IMR-90 (cell line): Measurements from ENCODE around the gene ROBO1. TPM values are rescaled to one million over a fixed set of nuclear protein-coding genes. Genes with fewer than 3 reads are reported as not detected.

Experiments used
- ATAC-seq: fragments of 200-7000 bp; cut with Tn5 transposase; 2 replicates; pipeline ENCODE4 v1.9.1; 2020; ENCODE audit warnings: low read depth, mild to moderate bottlenecking, moderate library complexity
- BruUV-seq: library from RNA; stranded (reverse); fragments of 400-500 nt; replicated peaks from 2 replicates; lab custom pipeline; 2021; lab: Mats Ljungman, UMichigan
- CTCF ChIA-PET: fragments of 300-600 bp; formaldehyde crosslinking; extraction: SDS; loops from one replicate; lab custom pipeline; 2021; ENCODE audit warnings: antibody characterized with exemption; lab: Yijun Ruan, JAX
- POLR2A ChIA-PET: fragments of 300-600 bp; sonication (Branson Sonifier 250); formaldehyde crosslinking; loops from one replicate; lab custom pipeline; 2022; ENCODE audit warnings: antibody characterized with exemption; ENCODE audit not compliant: unreplicated experiment; lab: Charles Lee
- DNase-seq: peaks from one replicate; pipeline ENCODE4 v3.0.0; 2013
- H2AFZ ChIP-seq: replicated peaks from 2 replicates; pipeline ENCODE3; 2013; ENCODE audit warnings: low read length, mild to moderate bottlenecking; ENCODE audit not compliant: poor library complexity
- H2AK5ac ChIP-seq: 2 replicates; pipeline ENCODE4 v1.6.1; 2013; ENCODE audit warnings: low read depth, low read length, inconsistent platforms
- H2AK9ac ChIP-seq: replicated peaks from 2 replicates; pipeline ENCODE3; 2013; ENCODE audit warnings: mild to moderate bottlenecking, low read depth, low read length, moderate library complexity; ENCODE audit not compliant: poor library complexity
- H2BK120ac ChIP-seq: 2 replicates; pipeline ENCODE4 v1.6.1; 2013; ENCODE audit warnings: low read depth, low read length, inconsistent platforms
- H2BK15ac ChIP-seq: 3 replicates; pipeline ENCODE4 v1.6.1; 2013; ENCODE audit warnings: low read depth, low read length, inconsistent platforms
- H2BK20ac ChIP-seq: 2 replicates; pipeline ENCODE4 v1.6.1; 2013; ENCODE audit warnings: low read depth, mild to moderate bottlenecking, inconsistent platforms, low read length, moderate library complexity
- H2BK5ac ChIP-seq: 2 replicates; pipeline ENCODE4 v1.6.1; 2013; ENCODE audit warnings: mild to moderate bottlenecking, low read depth, low read length, inconsistent platforms; ENCODE audit not compliant: poor library complexity, severe bottlenecking
- H3K14ac ChIP-seq: replicated peaks from 2 replicates; pipeline ENCODE4 v1.6.1; 2013; ENCODE audit warnings: low read depth, low read length, inconsistent platforms
- H3K18ac ChIP-seq: 2 replicates; pipeline ENCODE4 v1.6.1; 2013; ENCODE audit warnings: low read depth, low read length, control low read depth
- H3K23ac ChIP-seq: 2 replicates; pipeline ENCODE4 v1.6.1; 2013; ENCODE audit warnings: low read depth, low read length, inconsistent platforms
- H3K27ac ChIP-seq: 2 replicates; pipeline ENCODE4 v1.5.1; 2013; ENCODE audit warnings: mild to moderate bottlenecking, control low read depth, low read length; ENCODE audit not compliant: insufficient read depth
- H3K27me3 ChIP-seq: 2 replicates; pipeline ENCODE4 v1.6.1; 2013; ENCODE audit warnings: low read length; ENCODE audit not compliant: control insufficient read depth, insufficient read depth
- H3K36me3 ChIP-seq: 2 replicates; pipeline ENCODE4 v1.6.1; 2013; ENCODE audit warnings: low read length, mixed read lengths; ENCODE audit not compliant: control insufficient read depth, insufficient read depth
- H3K4ac ChIP-seq: 2 replicates; pipeline ENCODE4 v1.6.1; 2013; ENCODE audit warnings: low read depth, low read length, inconsistent platforms
- H3K4me1 ChIP-seq: 2 replicates; pipeline ENCODE4 v1.6.1; 2013; ENCODE audit warnings: low read length, mixed read lengths; ENCODE audit not compliant: control insufficient read depth, insufficient read depth
- H3K4me2 ChIP-seq: 2 replicates; pipeline ENCODE4 v1.6.1; 2013; ENCODE audit warnings: low read depth, mild to moderate bottlenecking, control low read depth, low read length, moderate library complexity
- H3K4me3 ChIP-seq: 2 replicates; pipeline ENCODE4 v1.5.1; 2013; ENCODE audit warnings: low read depth, mild to moderate bottlenecking, control low read depth, low read length, moderate library complexity; ENCODE audit not compliant: insufficient read depth
- H3K56ac ChIP-seq: 2 replicates; pipeline ENCODE4 v1.6.1; 2013; ENCODE audit warnings: low read length, inconsistent platforms; ENCODE audit not compliant: insufficient read depth; ENCODE audit errors: extremely low read depth
- H3K79me1 ChIP-seq, 2 experiments: 2 replicates each; pipeline ENCODE4 v1.6.1; 2013; ENCODE audit warnings: low read length in 2 of 2, inconsistent platforms in 1 of 2, low read depth in 1 of 2
- H3K9ac ChIP-seq: 2 replicates; pipeline ENCODE4 v1.6.1; 2013; ENCODE audit warnings: low read depth, low read length, control low read depth
- H3K9me1 ChIP-seq: 2 replicates; pipeline ENCODE4 v1.6.1; 2013; ENCODE audit warnings: low read length, inconsistent platforms; ENCODE audit not compliant: insufficient read depth
- H3K9me3 ChIP-seq: 2 replicates; pipeline ENCODE4 v1.6.1; 2013; ENCODE audit warnings: low read length; ENCODE audit not compliant: control insufficient read depth, insufficient read depth
- H4K20me1 ChIP-seq: 2 replicates; pipeline ENCODE4 v1.6.1; 2013; ENCODE audit warnings: low read length, inconsistent platforms; ENCODE audit not compliant: insufficient read depth
- H4K5ac ChIP-seq: 2 replicates; pipeline ENCODE4 v1.6.1; 2013; ENCODE audit warnings: mild to moderate bottlenecking, low read depth, low read length, control low read depth
- H4K8ac ChIP-seq, 2 experiments: 2 replicates each; pipeline ENCODE4 v1.6.1; 2013; ENCODE audit warnings: low read depth in 2 of 2, low read length in 2 of 2, control low read depth in 1 of 2, inconsistent platforms in 1 of 2
- H4K91ac ChIP-seq: 2 replicates; pipeline ENCODE4 v1.6.1; 2013; ENCODE audit warnings: low read depth, low read length, inconsistent platforms; ENCODE audit not compliant: insufficient read depth
- NFE2L2 ChIP-seq: fragments of 150-350 bp; IDR thresholded peaks from 2 replicates; pipeline ENCODE4 v1.6.1; 2016; ENCODE audit warnings: low read depth, mild to moderate bottlenecking, low read length
- dilution Hi-C: fragments of 300-500 bp; cut with HindIII; formaldehyde crosslinking; loops from one replicate; pipeline ENCODE4 v1.14.3; 2018; ENCODE audit warnings: low sequenced_read_pairs; ENCODE audit not compliant: unreplicated experiment
- in situ Hi-C: fragments of 300-500 bp; cut with MboI; formaldehyde crosslinking; loops from 3 replicates; pipeline ENCODE4 v1.14.3; 2019; ENCODE audit warnings: low sequenced_read_pairs, inconsistent platforms, mixed read lengths
- intact Hi-C: fragments of 100-400 bp; cut with micrococcal nuclease; formaldehyde crosslinking; loops from 2 replicates; pipeline ENCODE4 v1.10.0; 2022
- polyA plus RNA-seq, 3 experiments: library from polyadenylated mRNA; depleted of rRNA; stranded (reverse); fragments of >200 nt; gene quantifications; 2 replicates each; pipeline ENCODE4 v1.2.3, GENCODE V29; 2012; ENCODE audit warnings: low replicate concordance in 1 of 3
- total RNA-seq: library from RNA; depleted of rRNA; stranded (reverse); fragments of >200 nt; gene quantifications from 2 replicates; pipeline ENCODE4 v1.2.3, GENCODE V29; 2012
- TF ChIP-seq, protein P1 (sequence below): conservative IDR thresholded peaks from 2 replicates; pipeline ENCODE4 v1.5.1; 2012; ENCODE audit warnings: mild to moderate bottlenecking, low read depth, low read length, improper control_type of control experiment

The ROBO1 gene
- total and polyA plus RNA-seq, 2 of the 4 experiments (the other 2 are of a cell fraction): 24.1 to 53.9 TPM

DNA sequence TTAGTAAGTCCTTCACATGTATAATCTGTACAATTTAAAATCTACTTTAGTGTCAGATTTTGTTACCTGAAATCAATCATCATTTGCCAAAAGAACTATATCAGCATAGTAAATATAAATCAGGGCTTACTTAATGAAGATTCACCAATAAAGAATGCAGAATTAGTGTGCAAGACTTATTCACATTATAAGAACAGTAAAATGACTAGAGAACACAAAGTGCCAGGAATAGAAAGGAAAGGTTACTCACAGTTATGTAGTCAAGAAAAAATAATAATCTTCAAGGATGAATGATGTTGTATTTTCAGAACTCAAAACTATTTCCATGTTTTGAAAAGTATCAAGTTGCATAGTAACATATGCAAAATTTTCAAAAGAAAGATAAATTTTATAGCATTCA lies 891.9 kb downstream of the ROBO1 start:
- H3K4ac ChIP-seq: no peak overlapping the region
- H3K27ac ChIP-seq: no peak overlapping the region
- dilution Hi-C loops: no loop called here
- no peak overlapping the region for H4K91ac ChIP-seq
- no peak overlapping the region; a peak in 1 of 4 replicates for H4K8ac ChIP-seq
- no peak overlapping the region for H4K5ac ChIP-seq
- H2AK5ac ChIP-seq: no peak overlapping the region
- H3K4me3 ChIP-seq: no peak overlapping the region
- no peaks in the 10 kb centered on the region for H3K36me3 ChIP-seq
- no peak overlapping the region for H2BK5ac ChIP-seq
- no peaks in the 10 kb centered on the region; the same call in 1 of the 2 replicates for H3K9me1 ChIP-seq
- BruUV-seq: no TSS peak
- no peak overlapping the region for H3K18ac ChIP-seq
- POLR2A ChIA-PET: no interaction called here
- ATAC-seq (no peak), DNase-seq (peak; percentile 51)
- in situ Hi-C loops: no loop called here
- CTCF ChIA-PET: no interaction called here
- no peak overlapping the region for H2BK20ac ChIP-seq
- no peak for TF ChIP-seq NFE2L2
- TF ChIP-seq, protein P1, sequence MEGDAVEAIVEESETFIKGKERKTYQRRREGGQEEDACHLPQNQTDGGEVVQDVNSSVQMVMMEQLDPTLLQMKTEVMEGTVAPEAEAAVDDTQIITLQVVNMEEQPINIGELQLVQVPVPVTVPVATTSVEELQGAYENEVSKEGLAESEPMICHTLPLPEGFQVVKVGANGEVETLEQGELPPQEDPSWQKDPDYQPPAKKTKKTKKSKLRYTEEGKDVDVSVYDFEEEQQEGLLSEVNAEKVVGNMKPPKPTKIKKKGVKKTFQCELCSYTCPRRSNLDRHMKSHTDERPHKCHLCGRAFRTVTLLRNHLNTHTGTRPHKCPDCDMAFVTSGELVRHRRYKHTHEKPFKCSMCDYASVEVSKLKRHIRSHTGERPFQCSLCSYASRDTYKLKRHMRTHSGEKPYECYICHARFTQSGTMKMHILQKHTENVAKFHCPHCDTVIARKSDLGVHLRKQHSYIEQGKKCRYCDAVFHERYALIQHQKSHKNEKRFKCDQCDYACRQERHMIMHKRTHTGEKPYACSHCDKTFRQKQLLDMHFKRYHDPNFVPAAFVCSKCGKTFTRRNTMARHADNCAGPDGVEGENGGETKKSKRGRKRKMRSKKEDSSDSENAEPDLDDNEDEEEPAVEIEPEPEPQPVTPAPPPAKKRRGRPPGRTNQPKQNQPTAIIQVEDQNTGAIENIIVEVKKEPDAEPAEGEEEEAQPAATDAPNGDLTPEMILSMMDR: no peak
- H3K14ac ChIP-seq: no peak overlapping the region
- H3K23ac ChIP-seq: no peak overlapping the region
- intact Hi-C loops: loop anchor here (10.0 kb wide), 1 partner anchor 211 kb away; no protein-coding TSS in a partner anchor
- H2BK120ac ChIP-seq: no peak overlapping the region
- H2AK9ac ChIP-seq: no peak overlapping the region
- no peak overlapping the region for H2AFZ ChIP-seq
- H3K4me1 ChIP-seq: peaks cover 9% of the 10 kb centered on the region; the same call in 1 of the 2 replicates
- H4K20me1 ChIP-seq: no peaks in the 10 kb centered on the region
- no peak overlapping the region for H2BK15ac ChIP-seq
- no peaks in the 10 kb centered on the region for H3K9me3 ChIP-seq
- H3K56ac ChIP-seq: no peak overlapping the region
- no peaks in the 10 kb centered on the region for H3K27me3 ChIP-seq
- peaks cover 0 to 14% of the 10 kb centered on the region in 2 experiments; a peak in 2 of 4 replicates for H3K79me1 ChIP-seq
- H3K4me2 ChIP-seq: no peak overlapping the region
- H3K9ac ChIP-seq: no peak overlapping the region
